ENCODE results near the gene LGALS7.

Gene LGALS7

DNA sequence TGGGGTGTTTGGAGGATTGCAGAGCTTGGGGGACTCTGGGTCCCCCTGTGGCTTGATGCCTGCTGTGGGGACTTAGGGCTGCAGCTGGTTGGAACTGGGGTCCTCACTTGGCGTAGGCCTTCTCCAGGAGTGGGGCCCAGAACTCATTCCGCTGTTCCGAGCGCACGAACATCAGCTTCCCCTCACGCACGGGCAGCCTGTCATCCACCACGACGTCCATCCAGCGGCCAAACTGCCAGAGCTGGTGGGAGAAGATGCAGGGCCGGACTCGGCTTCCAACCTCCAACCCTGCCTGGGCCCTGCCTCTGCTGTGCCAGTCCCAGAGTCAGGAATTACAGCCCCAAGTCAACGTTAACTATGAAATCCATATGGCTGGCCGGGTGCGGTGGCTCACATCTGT lies 31.6 kb downstream of the LGALS7 start:
- Histone ChIP-seq H3K4me3 (IDR thresholded peaks at IDR 0.05; ENCODE audit: insufficient read depth, low read depth, low read length) (no peak overlapping the region), H3K4me2 (no peak overlapping the region), H3K27ac (no peak overlapping the region), H3K36me3 (ENCODE audit: insufficient read depth) (no peaks in the 10 kb centered on the region), H3K9ac (no peak overlapping the region), H4K20me1 (ENCODE audit: insufficient read depth) (no peaks in the 10 kb centered on the region), H3K4me1 (ENCODE audit: low read depth, poor library complexity, severe bottlenecking) (no peaks in the 10 kb centered on the region), H3K27me3 (ENCODE audit: insufficient read depth, low read depth) (no peaks in the 10 kb centered on the region), H3K79me2 (ENCODE audit: insufficient read depth, low read depth) (no peaks in the 10 kb centered on the region), H2AFZ (ENCODE audit: low read depth) (no peak overlapping the region)
- TF ChIP-seq, protein P1, sequence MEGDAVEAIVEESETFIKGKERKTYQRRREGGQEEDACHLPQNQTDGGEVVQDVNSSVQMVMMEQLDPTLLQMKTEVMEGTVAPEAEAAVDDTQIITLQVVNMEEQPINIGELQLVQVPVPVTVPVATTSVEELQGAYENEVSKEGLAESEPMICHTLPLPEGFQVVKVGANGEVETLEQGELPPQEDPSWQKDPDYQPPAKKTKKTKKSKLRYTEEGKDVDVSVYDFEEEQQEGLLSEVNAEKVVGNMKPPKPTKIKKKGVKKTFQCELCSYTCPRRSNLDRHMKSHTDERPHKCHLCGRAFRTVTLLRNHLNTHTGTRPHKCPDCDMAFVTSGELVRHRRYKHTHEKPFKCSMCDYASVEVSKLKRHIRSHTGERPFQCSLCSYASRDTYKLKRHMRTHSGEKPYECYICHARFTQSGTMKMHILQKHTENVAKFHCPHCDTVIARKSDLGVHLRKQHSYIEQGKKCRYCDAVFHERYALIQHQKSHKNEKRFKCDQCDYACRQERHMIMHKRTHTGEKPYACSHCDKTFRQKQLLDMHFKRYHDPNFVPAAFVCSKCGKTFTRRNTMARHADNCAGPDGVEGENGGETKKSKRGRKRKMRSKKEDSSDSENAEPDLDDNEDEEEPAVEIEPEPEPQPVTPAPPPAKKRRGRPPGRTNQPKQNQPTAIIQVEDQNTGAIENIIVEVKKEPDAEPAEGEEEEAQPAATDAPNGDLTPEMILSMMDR (conservative IDR thresholded peaks at IDR 0.05; ENCODE audit: low read depth, low read length) = no peak

DNA sequence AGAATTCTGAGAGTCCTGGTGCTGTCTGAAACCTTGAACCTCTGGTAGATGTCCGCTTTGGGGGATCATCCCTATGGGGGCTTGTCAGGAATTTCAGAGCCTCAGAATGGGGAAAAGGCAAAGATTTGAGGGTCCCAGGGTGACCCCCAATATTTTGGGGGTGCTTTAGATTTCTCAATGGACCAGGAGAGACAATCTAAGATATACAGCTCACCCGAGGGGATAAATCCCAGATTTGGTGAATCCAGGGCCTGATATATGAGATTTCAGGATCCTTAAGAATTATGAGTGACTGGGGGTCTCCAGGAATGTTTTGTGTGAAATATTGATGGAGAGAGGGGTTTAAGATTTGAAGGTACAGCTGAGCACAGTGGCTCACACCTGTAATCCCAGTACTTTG lies 32.4 kb downstream of the LGALS7 start:
- no peaks in the 10 kb centered on the region for H4K20me1 ChIP-seq (ENCODE audit: insufficient read depth)
- H3K9ac ChIP-seq = no peak overlapping the region
- H3K4me2 ChIP-seq = no peak overlapping the region
- H3K4me1 ChIP-seq (ENCODE audit: low read depth, poor library complexity, severe bottlenecking) = no peaks in the 10 kb centered on the region
- H3K4me3 ChIP-seq (IDR thresholded peaks at IDR 0.05; ENCODE audit: insufficient read depth, low read depth, low read length) = no peak overlapping the region
- H2AFZ ChIP-seq (ENCODE audit: low read depth) = no peak overlapping the region
- H3K27ac ChIP-seq = no peak overlapping the region
- TF ChIP-seq, protein P1 (conservative IDR thresholded peaks at IDR 0.05; ENCODE audit: low read depth, low read length) = no peak
- H3K27me3 ChIP-seq (ENCODE audit: insufficient read depth, low read depth) = no peaks in the 10 kb centered on the region
- no peaks in the 10 kb centered on the region for H3K79me2 ChIP-seq (ENCODE audit: insufficient read depth, low read depth)
- no peaks in the 10 kb centered on the region for H3K36me3 ChIP-seq (ENCODE audit: insufficient read depth)

DNA sequence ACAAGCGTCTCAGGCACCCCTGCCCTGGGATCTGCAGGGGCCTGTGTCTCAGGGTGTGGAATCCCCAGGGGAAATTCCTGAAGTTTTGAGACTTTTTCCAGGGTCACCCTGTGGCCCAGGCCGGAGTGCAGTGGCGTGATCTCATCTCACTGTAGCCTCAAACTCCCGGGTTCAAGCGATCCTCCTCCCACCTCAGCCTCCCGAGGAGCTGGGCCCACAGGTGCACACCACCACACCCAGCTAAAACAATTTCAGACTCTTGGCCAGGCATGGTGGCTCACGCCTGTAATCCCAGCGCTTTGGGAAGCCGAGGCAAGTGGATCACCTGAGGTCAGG lies 33.1 kb downstream of the LGALS7 start:
- no peak overlapping the region for H3K9ac ChIP-seq
- H4K20me1 ChIP-seq (ENCODE audit: insufficient read depth) = no peaks in the 10 kb centered on the region
- TF ChIP-seq, protein P1 (conservative IDR thresholded peaks at IDR 0.05; ENCODE audit: low read depth, low read length) = no peak
- no peak overlapping the region for H3K4me2 ChIP-seq
- peaks cover 1% of the 10 kb centered on the region for H3K4me1 ChIP-seq (ENCODE audit: low read depth, poor library complexity, severe bottlenecking)
- no peak overlapping the region for H3K4me3 ChIP-seq (IDR thresholded peaks at IDR 0.05; ENCODE audit: insufficient read depth, low read depth, low read length)
- H3K27me3 ChIP-seq (ENCODE audit: insufficient read depth, low read depth) = no peaks in the 10 kb centered on the region
- H2AFZ ChIP-seq (ENCODE audit: low read depth) = no peak overlapping the region
- no peaks in the 10 kb centered on the region for H3K36me3 ChIP-seq (ENCODE audit: insufficient read depth)
- no peaks in the 10 kb centered on the region for H3K79me2 ChIP-seq (ENCODE audit: insufficient read depth, low read depth)
- no peak overlapping the region for H3K27ac ChIP-seq

DNA sequence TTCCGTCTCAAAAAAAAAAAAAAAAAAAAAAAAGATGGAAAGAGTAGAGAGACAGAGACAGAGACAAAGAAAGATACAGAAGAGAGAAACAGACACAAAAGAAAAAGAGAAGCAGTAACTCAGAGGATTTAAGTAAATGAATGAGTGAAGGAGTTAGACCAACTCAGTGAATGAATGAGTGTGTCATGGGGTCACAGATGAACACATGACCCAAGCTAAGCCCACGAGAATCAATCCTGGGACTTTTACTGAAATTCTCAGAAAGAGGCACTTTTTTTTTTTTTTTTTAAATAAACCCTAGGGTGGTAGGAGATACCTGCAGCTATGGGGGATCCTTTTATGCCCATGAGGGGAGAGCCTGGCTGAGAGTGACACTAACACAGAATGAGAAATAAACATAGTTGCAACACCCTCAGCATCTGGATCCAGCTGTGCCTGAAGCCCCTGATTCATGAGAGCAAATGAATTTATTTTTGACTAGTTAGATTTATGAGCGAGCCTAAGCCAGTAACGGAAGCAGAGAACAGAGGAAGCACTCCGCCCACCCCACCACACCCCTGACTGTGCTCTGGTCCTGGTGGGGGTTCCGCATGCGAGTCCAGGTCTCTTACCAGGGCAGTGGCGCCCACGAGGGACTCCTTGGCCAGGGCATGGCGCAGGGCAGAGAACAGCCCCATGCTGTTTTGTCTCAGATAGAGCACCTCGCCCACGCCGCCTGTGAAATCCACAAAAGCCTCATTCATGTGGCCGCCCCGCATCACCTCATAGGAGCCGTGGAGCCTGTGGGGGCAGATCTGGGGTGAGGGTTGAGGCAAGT lies 33.7 kb downstream of the LGALS7 start:
- peaks cover 7% of the 10 kb centered on the region for H3K4me1 ChIP-seq (ENCODE audit: low read depth, poor library complexity, severe bottlenecking)
- TF ChIP-seq, protein P1 (conservative IDR thresholded peaks at IDR 0.05; ENCODE audit: low read depth, low read length) = no peak

More for the DNA sequence above, 33.7 kb downstream of the LGALS7 start:
- H3K4me3 ChIP-seq (IDR thresholded peaks at IDR 0.05; ENCODE audit: insufficient read depth, low read depth, low read length) = no peak overlapping the region
- no peaks in the 10 kb centered on the region for H4K20me1 ChIP-seq (ENCODE audit: insufficient read depth)
- H3K79me2 ChIP-seq (ENCODE audit: insufficient read depth, low read depth) = no peaks in the 10 kb centered on the region
- H3K27ac ChIP-seq = no peak overlapping the region
- H3K4me2 ChIP-seq = no peak overlapping the region
- no peaks in the 10 kb centered on the region for H3K27me3 ChIP-seq (ENCODE audit: insufficient read depth, low read depth)
- H3K36me3 ChIP-seq (ENCODE audit: insufficient read depth) = no peaks in the 10 kb centered on the region
- H3K9ac ChIP-seq = no peak overlapping the region
- H2AFZ ChIP-seq (ENCODE audit: low read depth) = no peak overlapping the region
